Brain microvascular endothelial cell (primary cell): ENCODE data around the gene SACM1L.
"Not testable (repeated sequence)": the region's sequence is repeated elsewhere in the genome, so short reads cannot be mapped to it uniquely, and the experiment has no call there.

Experiments used
- DNase-seq: peaks from one replicate; pipeline ENCODE4 v3.0.0-alpha.2; 2020
- H3K27ac ChIP-seq: fragments of 250-450 bp; sonication (Bioruptor Pico); 2 replicates; pipeline ENCODE4 v1.5.1; 2020; ENCODE audit warnings: mild to moderate bottlenecking, moderate library complexity
- H3K27me3 ChIP-seq: fragments of 250-450 bp; sonication (Bioruptor Pico); replicated peaks from 2 replicates; pipeline ENCODE4 v1.5.1; 2020; ENCODE audit warnings: mild to moderate bottlenecking
- H3K36me3 ChIP-seq: fragments of 250-450 bp; sonication (Bioruptor Pico); replicated peaks from 2 replicates; pipeline ENCODE4 v1.5.1; 2020; ENCODE audit warnings: mild to moderate bottlenecking
- H3K4me3 ChIP-seq: 2 replicates; pipeline ENCODE4 v1.5.1; 2011; ENCODE audit warnings: low read depth, mild to moderate bottlenecking, control low read depth, low read length, moderate library complexity
- in situ Hi-C: cut with HindIII; loops from 2 replicates; pipeline ENCODE4 v1.10.0; 2017; ENCODE audit warnings: low sequenced_read_pairs, low pct_ligation_motif_present
- TF ChIP-seq, protein P1 (sequence below): IDR thresholded peaks from 2 replicates; pipeline ENCODE4 v1.5.1; 2011; ENCODE audit warnings: low read depth, mild to moderate bottlenecking, moderate library complexity, low read length, control low read depth, inconsistent platforms; ENCODE audit errors: missing control alignments

SACM1L gene

GRCh38 chr3:45749880-45750279 is 60.7 kb downstream of the SACM1L start:
- no peak overlapping the region for H3K27ac ChIP-seq
- no peaks in the 10 kb centered on the region for H3K27me3 ChIP-seq
- no peak overlapping the region for H3K4me3 ChIP-seq
- TF ChIP-seq, protein P1, sequence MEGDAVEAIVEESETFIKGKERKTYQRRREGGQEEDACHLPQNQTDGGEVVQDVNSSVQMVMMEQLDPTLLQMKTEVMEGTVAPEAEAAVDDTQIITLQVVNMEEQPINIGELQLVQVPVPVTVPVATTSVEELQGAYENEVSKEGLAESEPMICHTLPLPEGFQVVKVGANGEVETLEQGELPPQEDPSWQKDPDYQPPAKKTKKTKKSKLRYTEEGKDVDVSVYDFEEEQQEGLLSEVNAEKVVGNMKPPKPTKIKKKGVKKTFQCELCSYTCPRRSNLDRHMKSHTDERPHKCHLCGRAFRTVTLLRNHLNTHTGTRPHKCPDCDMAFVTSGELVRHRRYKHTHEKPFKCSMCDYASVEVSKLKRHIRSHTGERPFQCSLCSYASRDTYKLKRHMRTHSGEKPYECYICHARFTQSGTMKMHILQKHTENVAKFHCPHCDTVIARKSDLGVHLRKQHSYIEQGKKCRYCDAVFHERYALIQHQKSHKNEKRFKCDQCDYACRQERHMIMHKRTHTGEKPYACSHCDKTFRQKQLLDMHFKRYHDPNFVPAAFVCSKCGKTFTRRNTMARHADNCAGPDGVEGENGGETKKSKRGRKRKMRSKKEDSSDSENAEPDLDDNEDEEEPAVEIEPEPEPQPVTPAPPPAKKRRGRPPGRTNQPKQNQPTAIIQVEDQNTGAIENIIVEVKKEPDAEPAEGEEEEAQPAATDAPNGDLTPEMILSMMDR: no peak
- DNase-seq: no peak
- H3K36me3 ChIP-seq: peaks cover 7% of the 10 kb centered on the region
- in situ Hi-C loops: loop anchor here (25.0 kb wide), 1 partner anchor 312 kb away; no protein-coding TSS in a partner anchor

GRCh38 chr3:45751537-45752242 is 62.5 kb downstream of the SACM1L start:
- in situ Hi-C loops: loop anchor here (25.0 kb wide), 1 partner anchor 311 kb away; no protein-coding TSS in a partner anchor
- DNase-seq: no peak

DNA sequence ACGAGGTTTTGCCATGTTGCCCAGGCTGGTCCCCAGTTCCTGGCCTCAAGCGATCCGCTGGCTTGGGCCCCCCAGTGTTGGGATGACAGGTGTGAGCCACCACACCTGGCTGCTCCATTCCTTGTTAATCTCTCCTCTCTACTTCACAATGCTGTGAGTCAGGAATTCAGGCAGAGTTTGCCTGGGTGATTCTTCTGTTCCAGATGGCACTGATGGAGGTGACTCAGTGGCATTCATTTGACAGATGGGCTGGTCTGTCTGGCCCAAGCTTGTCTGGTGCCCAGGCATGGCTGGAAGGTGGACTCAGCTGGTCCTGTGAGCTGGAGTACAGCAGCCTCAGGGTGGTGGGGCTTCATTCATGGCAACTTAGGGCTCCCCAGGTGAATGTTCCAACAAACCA is 63.9 kb downstream of the SACM1L start:
- DNase-seq: no peak
- in situ Hi-C loops: loop anchor here (25.0 kb wide), 1 partner anchor 309 kb away; no protein-coding TSS in a partner anchor
- TF ChIP-seq, protein P1: no peak
- H3K27ac ChIP-seq: no peak overlapping the region
- H3K4me3 ChIP-seq: no peak overlapping the region
- no peaks in the 10 kb centered on the region for H3K27me3 ChIP-seq
- no peaks in the 10 kb centered on the region for H3K36me3 ChIP-seq

More at GRCh38 chr3:45751537-45752242, 62.5 kb downstream of the SACM1L start:
- Histone ChIP-seq H3K27ac (no peak overlapping the region), H3K27me3 (no peaks in the 10 kb centered on the region), H3K4me3 (no peak overlapping the region), H3K36me3 (peaks cover 3% of the 10 kb centered on the region)
- TF ChIP-seq, protein P1: no peak

- DNase-seq: no peak
- Histone ChIP-seq H3K27ac (no peak overlapping the region), H3K27me3 (no peaks in the 10 kb centered on the region), H3K4me3 (no peak overlapping the region), H3K36me3 (no peaks in the 10 kb centered on the region)
- TF ChIP-seq, protein P1: no peak
- in situ Hi-C loops: loop anchor here (25.0 kb wide), 1 partner anchor 308 kb away; no protein-coding TSS in a partner anchor
Observed at GRCh38 chr3:45754461-45754860, 65.3 kb downstream of the SACM1L start.

GRCh38 chr3:45756055-45756454 is 66.9 kb downstream of the SACM1L start:
- H3K4me3 ChIP-seq: no peak overlapping the region
- H3K36me3 ChIP-seq: no peaks in the 10 kb centered on the region
- DNase-seq: no peak
- in situ Hi-C loops: loop anchor here (25.0 kb wide), 1 partner anchor 306 kb away; no protein-coding TSS in a partner anchor
- TF ChIP-seq, protein P1: no peak
- H3K27ac ChIP-seq: no peak overlapping the region
- no peaks in the 10 kb centered on the region for H3K27me3 ChIP-seq

DNA sequence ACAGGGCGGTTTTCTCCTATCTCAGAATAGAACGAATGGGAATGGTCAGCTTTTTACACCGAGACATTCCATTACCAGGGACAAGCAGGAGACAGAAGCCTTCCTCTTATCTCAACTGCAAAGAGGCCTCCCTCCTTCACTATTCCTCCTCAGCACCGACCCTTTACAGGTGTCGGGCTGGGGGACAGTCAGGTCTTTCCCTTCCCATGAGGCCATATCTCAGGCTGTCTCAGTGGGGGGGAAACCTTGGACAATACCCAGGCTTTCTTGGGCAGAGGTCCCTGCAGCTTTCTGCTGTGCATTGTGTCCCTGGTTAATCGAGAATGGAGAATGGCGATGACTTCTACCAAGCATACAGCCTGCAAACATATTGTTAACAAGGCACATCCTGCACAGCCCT is 67.9 kb downstream of the SACM1L start:
- not testable (repeated sequence) for H3K36me3 ChIP-seq, DNase-seq, H3K4me3 ChIP-seq, H3K27ac ChIP-seq, H3K27me3 ChIP-seq
- in situ Hi-C loops: loop anchor here (25.0 kb wide), 1 partner anchor 305 kb away; no protein-coding TSS in a partner anchor
